AG08396 (cell line): ENCODE results near the gene NEURL1.
A peak's percentile ranks its signal among the peaks of the same experiment; 100 is the strongest.

Experiments
- DNase-seq: peaks from one replicate; pipeline ENCODE4 v3.0.0; 2012; ENCODE audit warnings: low spot score, mixed read lengths

The NEURL1 gene

GRCh38 chr10:103493362-103493915, at the start of gene NEURL1:
Gene NEURL1, plus strand, starts transcription at chr10:103493705. Its CDS starts 683 bp downstream, at chr10:103494388.
- DNase-seq, result peak; percentile 42

GRCh38 chr10:103444478-103444877, 49.0 kb upstream of the NEURL1 start:
- DNase-seq, result no peak

- no peak for DNase-seq
Measured at GRCh38 chr10:103445366-103445765, 48.1 kb upstream of the NEURL1 start.

- DNase-seq, result peak; percentile 57
Measured at GRCh38 chr10:103445767-103446567, 47.5 kb upstream of the NEURL1 start.

- DNase-seq, result no peak
Measured at GRCh38 chr10:103447187-103447586, 46.3 kb upstream of the NEURL1 start.

GRCh38 chr10:103448746-103449145, 44.8 kb upstream of the NEURL1 start:
- DNase-seq, result peak; percentile 89

- DNase-seq, result no peak
Measured at GRCh38 chr10:103449208-103450144, 44.0 kb upstream of the NEURL1 start.

GRCh38 chr10:103450201-103450695, 43.3 kb upstream of the NEURL1 start:
- DNase-seq, result no peak

GRCh38 chr10:103451091-103451813, 42.3 kb upstream of the NEURL1 start:
- DNase-seq, result peak; percentile 84

GRCh38 chr10:103451831-103452505, 41.5 kb upstream of the NEURL1 start, which contains the start of gene CALHM2:
Gene CALHM2, minus strand, starts transcription at chr10:103452370. Its CDS starts 2,429 bp downstream, at chr10:103449941.
- DNase-seq, result peak; percentile 90

GRCh38 chr10:103452506-103453230, 40.8 kb upstream of the NEURL1 start:
- peak; percentile 62 for DNase-seq

- DNase-seq, result no peak
Measured at GRCh38 chr10:103454026-103454425, 39.5 kb upstream of the NEURL1 start.

- no peak for DNase-seq
Measured at GRCh38 chr10:103455235-103455634, 38.3 kb upstream of the NEURL1 start.

- DNase-seq, result no peak
Measured at GRCh38 chr10:103456074-103456660, 37.3 kb upstream of the NEURL1 start.

- DNase-seq, result no peak
Measured at GRCh38 chr10:103457176-103457712, 36.3 kb upstream of the NEURL1 start.

GRCh38 chr10:103457896-103458583, 35.5 kb upstream of the NEURL1 start:
- DNase-seq, result no peak

- no peak for DNase-seq
Measured at GRCh38 chr10:103458720-103459119, 34.8 kb upstream of the NEURL1 start, which contains the start of gene CALHM1. Gene CALHM1, minus strand, starts transcription at chr10:103458900. Its CDS starts 149 bp downstream, at chr10:103458751.

- no peak for DNase-seq
Measured at GRCh38 chr10:103459615-103460014, 33.9 kb upstream of the NEURL1 start.

- no peak for DNase-seq
Measured at GRCh38 chr10:103463499-103463898, 30.0 kb upstream of the NEURL1 start.
